GM12875 (cell line): ENCODE results near the gene WFDC2.
"Not testable (repeated sequence)": the region's sequence is repeated elsewhere in the genome, so short reads cannot be mapped to it uniquely, and the experiment has no call there.

Source experiments
- H3K4me3 ChIP-seq: one replicate; pipeline ENCODE4 v1.5.1; 2011; ENCODE audit warnings: low read depth, low read length, control low read depth
- TF ChIP-seq, protein P1 (sequence below): IDR thresholded peaks from 2 replicates; pipeline ENCODE4 v1.5.1; 2011; ENCODE audit warnings: low read depth, mild to moderate bottlenecking, control low read depth, inconsistent platforms, low read length, moderate library complexity, borderline replicate concordance; ENCODE audit not compliant: insufficient read depth

The WFDC2 gene

DNA sequence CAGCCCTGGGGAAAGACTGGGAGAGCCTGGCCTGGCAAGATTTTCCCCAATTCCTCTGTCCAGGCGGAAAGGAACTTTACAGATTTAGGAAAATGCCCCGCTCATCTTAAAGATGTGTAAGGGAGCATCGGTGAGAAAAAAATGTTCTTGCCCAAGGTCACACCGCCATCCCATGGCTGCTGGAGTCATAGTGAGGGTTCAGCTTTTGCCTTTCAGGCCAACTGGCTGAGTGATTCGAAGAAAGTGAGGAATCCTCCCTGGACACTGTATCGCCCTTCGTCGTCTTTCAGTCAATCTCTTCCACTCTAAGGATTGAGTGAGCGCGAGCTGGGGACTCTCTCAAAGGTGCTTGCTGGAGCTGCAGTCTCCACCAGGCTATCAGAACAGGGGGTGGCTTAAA is 1.4 kb downstream of the WFDC2 start:
- no peak overlapping the region for H3K4me3 ChIP-seq
- TF ChIP-seq, protein P1, sequence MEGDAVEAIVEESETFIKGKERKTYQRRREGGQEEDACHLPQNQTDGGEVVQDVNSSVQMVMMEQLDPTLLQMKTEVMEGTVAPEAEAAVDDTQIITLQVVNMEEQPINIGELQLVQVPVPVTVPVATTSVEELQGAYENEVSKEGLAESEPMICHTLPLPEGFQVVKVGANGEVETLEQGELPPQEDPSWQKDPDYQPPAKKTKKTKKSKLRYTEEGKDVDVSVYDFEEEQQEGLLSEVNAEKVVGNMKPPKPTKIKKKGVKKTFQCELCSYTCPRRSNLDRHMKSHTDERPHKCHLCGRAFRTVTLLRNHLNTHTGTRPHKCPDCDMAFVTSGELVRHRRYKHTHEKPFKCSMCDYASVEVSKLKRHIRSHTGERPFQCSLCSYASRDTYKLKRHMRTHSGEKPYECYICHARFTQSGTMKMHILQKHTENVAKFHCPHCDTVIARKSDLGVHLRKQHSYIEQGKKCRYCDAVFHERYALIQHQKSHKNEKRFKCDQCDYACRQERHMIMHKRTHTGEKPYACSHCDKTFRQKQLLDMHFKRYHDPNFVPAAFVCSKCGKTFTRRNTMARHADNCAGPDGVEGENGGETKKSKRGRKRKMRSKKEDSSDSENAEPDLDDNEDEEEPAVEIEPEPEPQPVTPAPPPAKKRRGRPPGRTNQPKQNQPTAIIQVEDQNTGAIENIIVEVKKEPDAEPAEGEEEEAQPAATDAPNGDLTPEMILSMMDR = no peak

DNA sequence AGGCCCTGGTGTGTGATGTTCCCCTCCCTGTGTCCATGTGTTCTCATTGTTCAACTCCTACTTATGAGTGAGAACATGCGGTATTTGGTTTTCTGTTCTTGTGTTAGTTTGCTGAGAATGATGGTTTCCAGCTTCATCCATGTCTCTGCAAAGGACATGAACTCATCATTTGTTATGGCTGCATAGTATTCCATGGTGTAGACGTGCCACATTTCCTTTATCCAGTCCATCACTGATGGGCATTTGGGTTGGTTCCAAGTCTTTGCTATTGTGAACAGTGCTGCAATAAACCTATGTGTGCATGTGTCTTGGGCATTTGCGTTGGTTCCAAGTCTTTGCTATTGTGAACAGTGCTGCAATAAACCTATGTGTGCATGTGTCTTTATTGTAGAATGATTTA is 2.7 kb downstream of the WFDC2 start:
- not testable (repeated sequence) for H3K4me3 ChIP-seq

DNA sequence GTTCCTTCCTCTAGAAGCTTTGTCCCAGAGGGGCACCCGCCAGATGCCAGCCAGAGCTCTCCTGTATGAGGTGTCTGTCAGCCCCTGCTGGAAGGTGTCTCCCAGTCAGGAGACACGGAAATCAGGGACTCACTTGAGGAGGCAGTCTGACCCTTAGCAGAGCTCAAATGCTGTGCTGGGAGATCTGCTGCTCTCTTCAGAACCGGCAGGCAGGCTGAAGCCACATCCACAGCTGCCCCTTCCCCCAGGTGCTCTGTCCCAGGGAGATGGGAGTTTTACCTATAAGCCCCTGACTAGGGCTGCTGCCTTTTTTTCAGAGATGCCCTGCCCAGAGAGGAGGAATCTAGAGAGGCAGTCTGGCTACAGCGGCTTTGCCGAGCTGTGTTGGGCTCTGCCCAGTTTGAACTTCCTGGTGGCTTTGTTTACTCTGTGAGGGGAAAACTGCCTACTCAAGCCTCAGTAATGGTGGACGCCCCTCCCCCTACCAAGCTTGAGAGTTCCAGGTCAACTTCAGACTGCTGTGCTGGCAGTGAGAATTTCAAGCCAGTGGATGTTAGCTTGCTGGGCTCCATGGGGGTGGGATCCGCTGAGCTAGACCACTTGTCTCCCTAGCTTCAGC is 8.1 kb downstream of the WFDC2 start:
- H3K4me3 ChIP-seq = not testable (repeated sequence)

DNA sequence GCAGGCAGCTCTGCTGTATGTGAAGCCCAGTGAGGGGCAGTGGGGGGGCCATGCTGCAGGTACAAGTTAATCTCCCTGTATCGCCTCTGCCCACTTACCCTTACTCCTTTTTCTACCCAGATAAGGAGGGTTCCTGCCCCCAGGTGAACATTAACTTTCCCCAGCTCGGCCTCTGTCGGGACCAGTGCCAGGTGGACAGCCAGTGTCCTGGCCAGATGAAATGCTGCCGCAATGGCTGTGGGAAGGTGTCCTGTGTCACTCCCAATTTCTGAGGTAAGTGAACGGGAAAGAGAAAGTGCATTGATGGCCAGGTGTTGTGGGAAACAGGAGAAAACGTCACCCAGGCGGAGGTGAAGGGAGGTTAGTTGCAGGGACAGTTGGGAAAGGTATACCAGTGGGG is 10.3 kb downstream of the WFDC2 start:
- TF ChIP-seq, protein P1 = no peak
- H3K4me3 ChIP-seq = no peak overlapping the region

DNA sequence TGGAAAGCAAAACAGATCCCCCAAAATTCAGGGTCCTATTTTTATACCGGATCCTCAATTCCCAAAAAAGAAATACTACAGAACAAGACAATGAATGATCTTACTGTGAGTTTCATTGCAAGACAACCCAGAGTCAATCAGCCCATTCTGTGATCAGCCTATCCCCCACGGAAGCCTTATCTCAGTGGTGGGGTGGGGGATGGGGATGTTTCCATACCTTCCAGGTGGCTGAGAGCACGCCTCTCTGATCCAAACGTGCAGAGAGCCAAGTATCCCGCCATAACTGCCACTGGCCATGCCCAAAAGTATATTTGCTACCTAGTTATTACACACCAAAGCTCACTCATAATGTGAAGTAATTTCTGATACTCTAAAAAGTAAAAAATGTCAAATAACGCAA is 15.1 kb downstream of the WFDC2 start:
- no peak overlapping the region for H3K4me3 ChIP-seq
- TF ChIP-seq, protein P1 = no peak

DNA sequence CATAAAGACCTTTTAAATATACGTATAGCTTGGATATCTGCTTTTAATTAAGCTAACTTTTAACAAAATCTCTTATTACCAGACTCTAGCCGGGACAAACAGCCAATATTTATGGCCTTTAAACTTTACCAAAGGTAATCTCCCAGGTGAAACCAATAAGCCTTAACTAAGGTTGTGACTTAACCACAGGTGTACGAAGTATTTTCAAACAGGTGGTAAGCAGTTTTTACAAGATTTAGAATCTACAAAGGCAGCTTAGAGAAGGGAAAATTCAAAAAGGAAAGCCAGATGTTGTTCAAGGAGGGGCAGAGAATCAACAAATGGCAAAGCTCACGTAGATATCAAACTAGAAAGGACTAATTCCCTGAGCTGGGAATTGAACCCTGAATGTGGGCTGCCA is 15.8 kb downstream of the WFDC2 start:
- TF ChIP-seq, protein P1 = no peak

DNA sequence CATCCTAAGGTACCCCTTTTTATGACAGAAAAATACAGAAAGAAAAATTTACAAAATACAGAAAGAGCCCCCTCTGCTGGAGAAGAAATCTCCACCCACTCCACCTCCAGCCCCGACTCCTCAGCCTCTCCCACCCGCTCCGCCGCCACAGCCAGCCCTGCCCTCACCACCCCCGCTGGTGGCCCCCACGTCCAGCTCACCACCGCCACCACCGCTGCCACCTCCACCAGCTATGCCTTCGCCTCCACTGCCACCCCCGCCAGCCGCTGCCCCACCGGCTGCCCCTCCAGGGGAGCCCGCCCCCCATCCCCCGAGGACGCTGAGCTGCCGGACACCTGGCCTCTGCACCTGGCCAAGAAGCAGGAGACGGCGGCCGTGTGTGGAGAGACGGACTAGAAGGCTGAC is 17.7 kb downstream of the WFDC2 start:
- H3K4me3 ChIP-seq = no peak overlapping the region

More for the DNA sequence above, 15.8 kb downstream of the WFDC2 start:
- H3K4me3 ChIP-seq = no peak overlapping the region

DNA sequence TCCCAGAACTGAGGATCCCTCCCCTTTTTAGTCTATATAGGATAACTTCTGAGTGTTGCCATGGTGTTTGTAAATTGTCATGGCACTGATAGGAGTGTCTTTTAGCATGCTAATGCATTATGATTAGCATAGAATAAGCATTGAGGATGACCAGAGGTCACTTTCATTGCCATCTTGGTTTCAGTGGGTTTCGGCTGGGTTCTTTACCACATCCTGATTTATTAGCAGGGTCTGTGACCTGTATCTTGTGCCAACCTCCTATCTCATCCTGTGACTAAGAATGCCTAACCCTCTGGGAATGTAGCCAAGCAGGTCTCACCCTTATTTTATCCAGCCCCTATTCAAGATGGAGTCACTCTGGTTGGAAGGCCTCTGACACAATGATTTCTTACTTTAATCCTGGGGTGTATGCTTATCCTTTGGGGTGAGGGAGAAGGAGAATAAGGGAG is 19.6 kb downstream of the WFDC2 start:
- TF ChIP-seq, protein P1 = no peak
- H3K4me3 ChIP-seq = no peak overlapping the region

More for the DNA sequence above, 17.7 kb downstream of the WFDC2 start:
- TF ChIP-seq, protein P1 = no peak
